Erythroblast (primary cell): ENCODE measurements around the gene CAMK1G.
A peak's percentile ranks its signal among the peaks of the same experiment; 100 is the strongest.

Experiments
- DNase-seq, 2 experiments: peaks; one replicate each; lab custom pipeline; 2025; lab: John Stamatoyannopoulos, UW
- GATA1 ChIP-seq: IDR thresholded peaks from 2 replicates; pipeline ENCODE4 v1.6.1; 2011; ENCODE audit warnings: low read depth, mild to moderate bottlenecking, control low read depth, low read length, moderate library complexity
- POLR2A ChIP-seq: IDR thresholded peaks from 2 replicates; pipeline ENCODE4 v1.6.1; 2011; ENCODE audit warnings: mild to moderate bottlenecking, low read length

The CAMK1G gene

DNA sequence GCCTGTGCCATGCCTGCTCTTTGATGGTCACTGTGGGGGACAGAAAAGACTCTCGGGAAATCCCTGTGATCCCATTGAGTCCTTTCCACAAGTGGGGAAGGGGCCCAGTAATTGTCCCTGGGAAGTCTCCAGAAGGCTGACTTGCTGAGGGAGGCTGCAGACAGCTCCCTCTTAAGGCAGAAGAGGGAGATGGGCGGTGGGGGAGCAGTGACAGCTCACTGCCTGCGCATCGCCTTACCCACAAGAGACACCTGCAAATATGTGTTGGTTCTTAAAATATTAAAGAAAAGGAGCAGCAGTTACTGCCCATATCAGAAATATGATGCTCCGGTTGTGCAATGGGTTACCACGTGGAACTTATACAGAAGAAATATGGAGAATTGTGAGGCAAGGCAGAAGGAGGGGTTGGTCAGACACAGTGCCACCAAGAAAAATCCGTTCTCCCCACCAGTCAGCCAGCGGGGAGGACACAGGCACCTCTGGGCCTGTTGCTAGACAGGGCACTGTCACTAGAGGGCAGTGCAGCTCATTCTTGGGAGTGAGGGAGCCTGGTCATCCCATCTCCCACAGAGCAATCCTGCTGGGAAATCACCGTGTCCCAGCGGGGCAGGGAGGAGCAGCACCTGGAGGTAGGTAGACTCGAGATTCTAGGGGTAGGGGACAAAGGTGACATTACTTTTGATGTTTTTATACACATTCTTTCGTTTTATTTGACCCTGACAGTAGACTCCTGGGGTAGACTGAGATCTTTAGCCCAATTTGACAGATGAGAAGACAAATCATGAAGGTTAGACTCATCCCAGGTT, 6.9 kb upstream of the CAMK1G start:
- TF ChIP-seq POLR2A (no peak), GATA1 (no peak)
- peak; percentile 26 to 74 for DNase-seq

DNA sequence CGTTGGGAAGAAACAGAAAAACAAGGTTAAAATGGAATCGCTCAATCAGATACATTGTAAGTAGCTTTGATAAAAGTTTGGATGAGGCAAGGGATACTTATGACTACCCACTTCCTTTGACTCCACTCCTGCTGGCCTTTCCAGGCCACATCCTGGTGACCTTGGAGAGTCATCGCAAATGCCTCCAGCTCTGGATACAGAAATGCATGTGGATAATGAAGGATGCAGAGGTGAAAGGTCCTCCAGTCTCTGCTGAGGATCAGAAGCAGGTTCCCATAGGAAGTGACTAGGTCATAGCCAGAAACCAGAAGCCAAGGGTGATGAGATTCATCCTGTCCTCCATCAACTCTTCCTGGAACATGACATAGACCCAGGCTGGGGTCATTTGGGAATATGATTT, 6.2 kb upstream of the CAMK1G start:
- TF ChIP-seq POLR2A, result no peak
- no peak for TF ChIP-seq GATA1
- no peak for DNase-seq

DNA sequence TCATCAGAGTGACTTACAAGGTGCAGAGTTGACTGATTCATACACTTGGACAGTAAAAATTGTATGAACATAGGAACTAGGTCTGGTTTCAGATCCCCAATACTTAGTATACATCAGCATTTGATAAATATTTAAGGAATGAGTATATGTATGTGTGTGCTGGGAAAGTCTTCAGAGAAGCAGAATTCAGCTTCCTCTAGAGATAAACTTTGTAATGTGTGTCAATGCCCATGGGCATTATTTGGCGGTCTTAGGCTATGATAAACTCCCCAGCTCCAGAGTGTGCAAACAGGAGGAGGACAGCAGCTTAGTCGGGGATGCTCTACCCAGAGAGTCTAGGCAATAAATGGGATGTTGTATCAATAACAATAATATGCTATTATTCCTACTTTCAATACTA, 2.9 kb upstream of the CAMK1G start:
- TF ChIP-seq GATA1, result no peak
- no peak for TF ChIP-seq POLR2A
- no peak for DNase-seq

DNA sequence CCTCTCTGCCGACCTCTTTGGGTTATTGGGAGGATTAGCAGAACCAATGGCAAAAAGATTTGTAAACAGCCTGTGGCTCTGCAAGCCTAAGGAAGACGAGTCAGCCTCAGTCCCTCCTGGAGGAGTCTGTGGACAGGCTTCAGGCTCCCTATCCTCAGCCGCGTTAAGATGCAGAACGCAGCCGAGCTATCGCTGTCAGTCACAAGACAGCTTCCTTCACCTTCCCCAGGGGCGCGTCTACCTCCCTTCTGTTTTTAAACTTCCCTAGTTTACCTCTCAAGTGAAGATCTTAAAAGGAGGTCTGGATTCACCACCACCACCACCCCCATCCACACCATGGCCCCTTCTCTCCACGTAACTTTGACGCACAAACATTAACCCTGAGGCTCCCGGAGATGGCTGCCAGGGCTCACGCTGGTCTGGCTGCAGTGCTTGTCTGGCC, 738 bp downstream of the CAMK1G start:
- DNase-seq, result no peak
- TF ChIP-seq POLR2A, result no peak
- no peak for TF ChIP-seq GATA1

DNA sequence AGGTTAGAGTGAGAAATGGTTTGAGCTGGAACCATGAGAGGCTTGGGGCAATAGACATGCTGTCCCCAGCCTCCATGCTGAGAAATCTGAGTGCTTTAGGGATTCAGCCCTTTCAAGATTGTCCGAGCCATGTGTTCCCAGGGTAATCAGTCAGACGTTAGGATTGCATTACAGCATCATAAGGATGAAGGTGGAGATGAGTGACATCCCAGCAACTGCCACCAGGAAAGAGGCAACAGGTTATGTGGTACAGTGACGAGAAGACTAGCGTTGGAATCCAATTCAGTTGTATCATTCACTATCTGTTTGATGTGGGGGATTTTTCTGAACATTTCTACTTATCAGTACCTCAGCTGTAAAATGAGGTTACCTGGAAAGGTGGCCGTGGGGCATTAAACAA, 1.7 kb downstream of the CAMK1G start:
- no peak for TF ChIP-seq GATA1
- no peak for DNase-seq

DNA sequence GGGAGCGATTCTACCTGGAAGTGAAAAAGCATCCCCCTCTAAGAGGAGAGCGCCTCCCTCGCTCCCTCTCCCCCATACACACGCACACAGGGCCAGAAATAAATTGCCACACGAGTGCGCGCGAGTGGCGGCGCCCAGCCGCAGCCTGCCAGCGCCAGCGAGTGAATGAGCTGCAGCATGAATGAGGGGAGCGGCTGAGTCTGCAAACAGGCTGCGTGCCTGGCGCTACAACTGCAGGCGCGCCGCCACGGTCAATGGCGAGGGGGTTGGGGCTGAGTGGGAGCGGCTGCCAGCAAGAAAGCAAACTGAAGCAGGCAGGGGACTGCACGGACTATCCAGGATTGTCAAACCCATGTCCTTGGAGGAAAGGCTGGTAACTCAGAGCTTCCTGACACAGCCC, 2.2 kb downstream of the CAMK1G start:
- DNase-seq, result no peak
- no peak for TF ChIP-seq POLR2A
- TF ChIP-seq GATA1, result no peak

DNA sequence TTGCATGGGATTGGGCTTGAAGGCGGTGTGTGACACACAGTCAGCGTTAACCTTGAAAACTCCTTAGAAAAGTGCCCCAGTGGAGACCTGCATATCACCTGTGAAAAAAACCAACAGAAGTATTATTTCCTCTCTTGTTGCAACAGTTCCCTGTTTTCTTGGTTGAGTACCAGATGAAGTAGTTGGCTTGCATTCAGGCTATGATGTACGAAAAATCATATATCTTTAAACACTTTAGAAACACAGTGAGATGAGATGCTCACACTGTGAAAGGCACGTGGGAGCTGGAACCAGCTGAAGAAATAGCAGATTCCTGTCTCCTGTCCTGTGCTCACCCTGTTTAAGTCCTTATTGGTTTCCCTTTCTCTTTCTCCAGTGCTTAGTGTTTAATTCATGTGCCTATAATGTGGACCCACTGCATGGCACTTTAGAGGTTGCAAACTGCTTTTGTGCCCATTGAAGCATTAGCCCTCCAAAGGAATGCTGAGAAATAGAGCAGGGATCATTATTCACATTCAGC, 2.8 kb downstream of the CAMK1G start:
- TF ChIP-seq POLR2A, result no peak
- no peak for TF ChIP-seq GATA1
- DNase-seq, result no peak

DNA sequence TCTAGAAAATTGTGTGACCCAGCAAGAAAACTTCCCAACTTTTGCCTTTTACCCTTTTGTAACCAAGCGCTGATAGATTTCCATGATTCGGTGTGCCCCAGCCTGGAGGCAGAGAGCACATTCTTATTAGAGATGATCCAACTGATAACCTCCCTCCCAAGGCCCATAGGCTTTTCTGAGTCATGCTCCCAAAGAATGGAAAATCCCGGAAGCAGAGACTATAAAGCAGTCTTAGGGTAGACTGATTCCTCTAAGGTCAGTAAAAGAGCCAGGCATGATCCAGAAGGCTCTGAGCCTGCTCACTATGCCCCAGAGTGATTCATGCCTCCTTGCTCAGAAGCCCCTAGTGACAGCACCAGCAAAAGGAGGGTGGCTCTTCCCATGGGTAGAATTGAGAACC, 4.3 kb downstream of the CAMK1G start:
- TF ChIP-seq GATA1 (no peak), POLR2A (no peak)
- no peak for DNase-seq

DNA sequence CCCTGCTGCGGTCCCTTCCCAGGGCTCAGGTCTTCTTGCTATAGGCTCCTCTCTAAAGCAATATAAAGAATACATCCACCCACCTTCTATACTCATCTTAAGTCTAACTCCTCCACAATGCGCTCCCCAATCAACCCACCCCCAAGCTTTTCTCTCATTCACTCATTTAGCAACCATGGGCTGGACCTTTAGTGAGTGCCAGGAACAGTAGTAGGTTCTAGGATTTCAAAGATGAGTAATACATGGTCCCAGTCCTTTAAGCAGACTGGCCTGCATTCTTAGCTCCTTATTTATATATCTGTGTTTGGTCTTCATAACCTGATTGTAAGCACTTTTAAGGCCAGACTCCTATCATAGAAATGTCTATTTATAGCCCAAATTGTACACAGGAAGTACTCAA, 5.9 kb downstream of the CAMK1G start:
- DNase-seq, result no peak
- TF ChIP-seq POLR2A (no peak), GATA1 (no peak)

DNA sequence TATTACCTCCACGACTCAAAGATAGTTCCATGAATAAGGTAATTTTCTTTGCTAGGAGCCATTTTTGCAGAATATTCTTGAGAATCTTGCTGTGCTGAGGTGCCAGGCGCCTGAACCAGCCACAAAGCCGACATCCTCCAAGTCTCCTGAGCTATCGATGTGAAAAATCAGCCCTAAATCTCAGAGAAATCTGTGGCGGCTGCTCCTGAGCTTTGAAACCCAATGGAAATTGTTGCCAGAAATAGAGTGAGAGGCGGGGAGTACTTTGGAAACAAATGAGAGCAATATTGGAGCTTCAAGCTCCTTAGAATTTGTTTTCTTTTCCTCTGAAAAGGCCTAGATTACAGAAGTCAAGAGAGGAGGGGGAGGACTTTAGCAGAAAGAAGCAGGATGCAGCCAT, 6.3 kb downstream of the CAMK1G start:
- TF ChIP-seq POLR2A (no peak), GATA1 (no peak)
- DNase-seq, result no peak

DNA sequence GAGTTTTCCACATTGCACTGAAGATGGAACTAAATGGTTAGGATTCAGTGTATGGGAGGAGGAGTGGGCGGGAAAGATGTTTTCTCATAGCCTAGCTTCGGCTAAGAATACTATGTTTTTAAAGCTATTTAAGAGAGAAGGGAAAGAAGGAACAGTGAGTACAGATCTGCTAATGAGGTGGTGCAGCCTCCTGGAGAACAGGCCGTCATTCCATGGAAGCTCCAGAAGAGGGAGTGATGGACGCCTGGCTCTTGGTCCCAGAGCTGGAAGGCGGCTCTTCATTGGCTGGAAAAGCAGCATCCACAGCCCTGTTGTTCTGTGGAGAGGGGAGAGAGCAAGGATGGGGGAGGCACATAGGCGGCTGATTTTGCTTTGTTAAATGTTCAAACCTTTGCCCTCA, 6.9 kb downstream of the CAMK1G start:
- no peak for DNase-seq
- TF ChIP-seq POLR2A (no peak), GATA1 (no peak)

DNA sequence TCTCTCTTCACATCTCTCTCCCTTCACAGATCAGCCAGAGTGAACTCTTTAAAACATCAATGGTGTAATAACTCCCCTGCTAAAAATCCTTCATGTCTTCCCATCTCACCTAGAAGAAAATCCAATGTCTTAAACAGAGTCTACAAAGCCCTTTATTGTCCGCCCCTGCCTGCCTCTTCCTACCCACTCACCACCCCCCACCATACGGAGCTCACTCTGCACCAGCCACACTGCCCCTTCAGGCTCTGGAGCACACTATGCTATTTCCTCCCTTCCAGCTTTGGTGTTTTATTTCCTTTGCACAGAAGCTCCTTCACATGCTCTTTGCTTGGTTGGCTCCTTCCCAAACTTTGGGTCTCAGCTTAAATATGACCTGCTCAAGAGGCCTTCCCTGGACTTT, 10.2 kb downstream of the CAMK1G start:
- no peak for DNase-seq
- no peak for TF ChIP-seq GATA1
- no peak for TF ChIP-seq POLR2A

DNA sequence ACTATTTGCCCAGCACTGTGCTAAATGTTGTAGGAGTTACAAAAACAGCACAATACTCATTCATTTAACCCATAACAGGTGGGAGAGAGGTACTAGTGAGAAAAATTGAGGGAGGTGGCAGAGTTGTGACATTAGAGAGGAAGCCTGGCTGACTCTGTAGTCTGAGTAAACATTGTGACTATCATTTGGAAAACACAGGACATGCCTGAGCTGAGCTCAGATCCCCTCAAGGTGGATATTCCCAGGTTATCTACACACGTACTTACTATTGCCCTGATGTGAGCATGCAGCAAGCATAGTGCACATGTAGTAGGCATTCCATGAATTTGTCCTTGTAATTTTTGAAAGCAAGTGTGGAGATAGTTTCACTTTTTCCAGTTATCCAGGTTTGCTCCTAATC, 10.9 kb downstream of the CAMK1G start:
- DNase-seq, result no peak
- TF ChIP-seq POLR2A, result no peak
- no peak for TF ChIP-seq GATA1

DNA sequence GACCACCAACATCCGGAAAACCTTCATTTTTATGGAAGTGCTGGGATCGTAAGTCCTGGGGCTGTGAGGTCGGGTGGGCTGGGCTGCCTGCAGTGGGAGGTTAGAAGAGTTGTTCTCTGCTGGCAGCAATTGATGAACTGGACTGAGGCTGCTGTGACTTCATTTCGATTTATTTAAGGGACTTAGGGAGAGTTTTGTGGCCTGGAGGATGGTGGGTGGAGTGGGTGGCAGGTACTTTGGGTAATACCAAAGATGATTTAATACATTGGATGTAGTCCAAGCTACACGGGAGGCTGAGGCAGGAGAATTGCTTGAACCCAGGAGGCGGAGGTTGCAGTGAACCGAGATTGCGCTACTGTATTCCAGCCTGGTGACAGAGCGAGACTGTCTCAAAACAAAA, 11.5 kb downstream of the CAMK1G start:
- TF ChIP-seq GATA1, result no peak
- no peak for TF ChIP-seq POLR2A
- no peak for DNase-seq
